Mucosa of gallbladder (tissue), 1 donor: Measurements from ENCODE around the gene PDE6C. TPM values are rescaled to one million over a fixed set of nuclear protein-coding genes. Genes with fewer than 3 reads are reported as not detected.
"Not testable (repeated sequence)": the region's sequence is repeated elsewhere in the genome, so short reads cannot be mapped to it uniquely, and the experiment has no call there.

Experiments
- DNase-seq: peaks from one replicate; pipeline ENCODE4 v3.0.0-alpha.2; 2020; ENCODE audit warnings: low spot score
- total RNA-seq: library from RNA; stranded (reverse); gene quantifications from one replicate; pipeline ENCODE4 v1.2.1, GENCODE V29; 2021
- donor health status: DM: no; HTN: no; CAD: no.

Gene PDE6C
- total RNA-seq, 1 donor from 2014 or later: not detected

DNA sequence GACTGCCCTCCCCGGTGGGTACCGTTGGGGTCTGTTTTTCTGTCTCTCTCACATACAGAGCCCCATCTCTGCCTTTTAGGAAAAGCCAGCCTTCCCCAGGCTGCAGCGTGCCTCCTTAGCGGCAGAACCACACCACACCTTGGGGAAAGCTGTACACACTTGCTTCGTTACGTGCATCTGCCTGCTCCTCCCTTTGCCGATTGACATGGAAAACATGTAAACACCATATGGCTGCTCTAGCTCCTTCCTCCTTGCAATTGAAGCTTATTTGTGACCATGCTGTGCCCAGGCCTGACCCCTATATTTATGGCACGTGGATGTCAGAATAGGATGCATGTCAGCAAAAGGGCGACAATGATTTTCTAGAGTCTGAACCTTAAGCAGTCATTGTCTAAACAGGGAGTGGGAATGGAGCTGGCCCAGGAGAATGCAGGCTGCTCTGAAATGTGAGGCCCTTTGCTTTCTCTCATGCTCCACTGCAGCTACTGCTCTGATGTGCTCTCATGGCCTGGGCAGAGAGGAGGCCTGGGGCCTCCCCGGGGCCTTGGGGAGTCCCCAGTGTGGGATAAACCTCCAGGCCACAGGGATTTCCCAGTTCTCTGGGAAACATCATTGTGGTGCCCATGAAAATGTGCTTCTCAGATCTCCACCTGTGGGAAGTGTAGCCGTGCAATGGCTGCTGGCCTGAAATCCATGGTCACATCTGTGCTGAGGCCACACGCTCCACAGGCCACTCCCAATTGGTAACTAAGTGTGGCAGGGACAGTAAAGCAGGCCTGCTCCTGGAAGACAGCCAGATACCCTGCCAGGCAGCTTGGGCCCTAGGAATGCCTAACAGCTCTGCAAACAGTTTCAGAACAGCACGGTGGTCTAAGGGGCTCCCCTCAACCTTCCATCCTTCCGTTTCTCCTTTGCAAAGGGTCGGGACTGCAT, 18.6 kb downstream of the PDE6C start:
- no peak for DNase-seq

DNA sequence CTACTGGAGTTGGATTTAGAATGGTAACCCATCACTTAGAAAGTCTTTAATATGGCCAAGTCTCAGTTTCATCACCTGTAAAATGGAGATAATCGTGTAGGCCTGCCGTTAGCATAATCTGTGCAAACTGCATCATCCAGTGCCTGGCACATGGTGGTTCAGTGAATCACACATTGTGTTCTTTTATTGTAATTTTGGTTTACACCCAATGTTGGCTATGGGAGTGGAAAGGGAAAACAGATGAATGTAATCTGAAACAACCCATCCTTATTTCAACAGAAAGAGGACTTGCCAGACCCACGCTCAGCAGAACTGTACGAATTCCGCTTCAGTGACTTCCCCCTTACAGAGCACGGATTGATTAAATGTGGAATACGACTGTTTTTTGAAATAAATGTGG, 27.5 kb downstream of the PDE6C start:
- no peak for DNase-seq

DNA sequence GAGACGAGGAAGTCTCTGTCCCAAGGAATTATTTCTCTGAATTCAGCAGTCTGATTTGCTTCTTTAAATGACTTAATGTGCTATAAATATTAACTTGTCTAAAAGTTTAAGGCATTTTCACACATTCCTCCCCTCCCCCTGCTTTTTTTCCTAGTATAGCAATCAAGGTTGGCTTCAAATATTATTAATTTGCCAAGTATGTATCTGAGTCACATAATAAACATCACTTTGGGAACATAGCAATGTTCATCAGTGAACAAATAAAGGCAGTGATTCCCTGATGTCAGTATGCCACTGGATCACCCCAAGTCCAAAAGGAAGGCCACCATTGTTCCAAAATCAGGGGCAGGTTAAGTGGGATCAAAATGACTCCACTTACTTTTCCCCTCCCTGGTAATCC, 40.5 kb downstream of the PDE6C start:
- no peak for DNase-seq

DNA sequence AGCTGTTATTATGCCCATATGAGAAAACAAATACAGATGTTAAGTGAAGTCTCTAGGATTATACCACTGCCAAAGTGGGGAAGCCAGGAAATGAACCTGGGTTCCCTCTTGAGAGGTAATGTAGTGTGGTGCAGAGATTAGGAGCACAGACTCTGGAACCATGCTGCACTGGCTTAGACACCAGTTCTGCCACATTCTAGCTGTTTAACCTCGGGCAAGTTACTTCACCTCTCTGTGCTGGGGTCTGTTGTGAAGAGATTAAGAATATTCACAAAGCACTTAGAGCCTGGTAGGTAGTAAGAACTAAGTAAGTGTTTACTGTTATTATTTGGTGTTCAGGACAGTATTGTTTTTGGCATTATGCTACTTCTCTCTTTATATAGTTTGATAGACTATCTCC, 41.9 kb downstream of the PDE6C start:
- no peak for DNase-seq

DNA sequence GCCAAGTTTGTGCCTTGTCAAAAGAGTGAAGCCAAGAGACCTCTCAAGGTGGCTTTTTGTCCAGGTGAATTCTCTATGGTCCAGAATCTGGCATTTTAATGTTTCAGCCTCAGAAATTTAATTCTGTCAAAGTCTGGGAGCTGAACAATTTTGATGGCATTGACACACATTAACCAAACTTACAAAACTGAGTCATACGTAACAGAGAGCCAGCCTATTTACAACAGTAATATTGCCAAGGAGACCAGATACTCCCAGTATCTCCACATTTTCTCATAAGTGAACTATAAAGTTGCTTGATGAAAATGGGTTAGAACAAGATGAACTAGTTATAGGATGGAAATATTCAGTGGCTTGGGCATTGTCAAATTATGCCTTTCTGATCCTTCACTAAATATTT, 43.8 kb downstream of the PDE6C start:
- no peak for DNase-seq

DNA sequence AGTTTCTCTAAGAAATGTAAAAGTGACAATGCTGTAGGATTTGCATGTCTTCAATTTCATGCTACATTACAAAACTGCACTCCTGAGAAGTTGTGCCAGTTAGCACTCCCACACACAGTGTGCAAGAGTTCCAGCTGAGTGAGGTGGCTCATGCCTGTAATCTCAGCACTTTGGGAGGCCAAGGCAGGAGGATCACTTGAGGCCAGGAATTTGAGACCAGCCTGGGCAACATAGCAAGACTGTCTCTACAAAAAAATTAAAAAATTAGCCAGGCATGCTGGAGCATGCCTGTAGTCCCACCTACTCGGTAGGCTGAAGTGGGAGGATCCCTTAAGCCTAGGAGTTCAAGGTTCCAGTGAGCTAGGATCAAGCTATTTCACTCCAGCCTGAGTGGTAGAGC, 45.4 kb downstream of the PDE6C start:
- no peak for DNase-seq

DNA sequence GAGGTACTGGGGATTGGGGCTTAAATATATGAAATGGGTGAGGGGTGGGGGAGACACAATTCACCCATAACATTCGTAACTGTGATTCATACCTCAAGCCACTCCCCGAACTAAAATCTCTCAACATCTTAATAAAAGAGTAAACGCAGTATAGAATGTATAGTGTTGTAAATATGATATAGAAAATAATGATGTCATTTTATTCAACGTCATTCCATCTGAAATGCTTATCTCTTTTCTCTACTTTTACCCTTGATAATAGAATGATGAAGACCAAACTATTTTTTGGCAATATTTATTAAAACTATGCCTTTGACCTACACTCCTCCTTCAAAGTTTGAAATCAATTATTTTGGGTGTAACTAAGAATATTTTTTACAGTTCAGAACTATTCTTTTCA, 53.7 kb downstream of the PDE6C start:
- DNase-seq: no peak

DNA sequence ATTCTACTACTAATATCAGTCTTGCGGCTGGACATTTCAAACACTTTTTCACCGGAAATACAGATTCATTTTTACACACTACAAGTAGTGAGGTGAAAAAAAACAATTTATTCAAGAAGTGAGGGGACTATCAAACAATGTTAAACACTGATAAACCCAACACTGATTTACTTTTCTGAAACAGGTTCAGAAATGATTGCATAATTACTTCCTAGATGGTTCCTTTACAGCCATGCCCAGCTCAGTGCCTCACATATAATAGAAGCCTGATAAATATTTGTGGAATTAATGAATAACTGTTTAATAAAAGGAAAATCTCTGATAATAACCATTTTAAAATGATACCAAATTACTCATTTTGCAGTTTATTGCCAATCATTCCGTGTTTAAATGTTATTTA, 55.5 kb downstream of the PDE6C start:
- no peak for DNase-seq

DNA sequence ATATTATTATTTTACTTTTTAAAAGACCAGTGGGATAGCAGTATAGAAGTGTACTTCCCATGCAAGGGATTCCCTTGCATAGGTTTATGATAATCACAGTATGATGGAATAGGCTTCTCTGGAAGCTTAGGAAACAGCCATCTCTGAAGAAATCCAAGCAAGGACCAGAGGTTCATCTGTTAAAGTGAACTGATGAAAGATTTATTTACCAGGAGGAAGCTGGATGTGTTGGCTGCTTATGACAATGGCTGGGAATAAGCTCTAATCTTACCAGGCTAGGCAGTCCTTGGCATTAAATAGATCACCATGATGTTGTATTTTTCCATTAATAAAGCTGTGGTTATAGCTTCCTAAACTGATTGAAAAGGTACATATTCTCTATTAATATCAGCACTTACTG, 58.0 kb downstream of the PDE6C start:
- no peak for DNase-seq

DNA sequence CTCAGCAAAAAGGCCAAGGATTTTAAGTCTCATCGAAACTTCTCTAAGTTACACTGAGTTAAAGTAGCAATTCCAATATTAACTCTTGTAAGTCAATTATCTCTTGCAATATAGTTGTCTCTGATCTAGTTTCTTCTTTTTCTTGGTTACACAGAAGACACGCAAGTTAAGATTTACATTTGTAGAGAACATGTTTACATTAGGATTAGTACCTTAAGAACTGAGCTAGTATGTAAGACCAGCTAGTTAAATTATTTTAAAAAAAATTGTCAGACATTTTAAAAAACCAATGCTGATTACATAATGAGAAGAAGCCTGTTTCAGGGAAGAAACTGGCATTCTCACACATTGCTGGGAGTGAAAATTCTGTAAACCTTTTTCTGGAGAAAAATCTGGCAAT, 58.7 kb downstream of the PDE6C start:
- DNase-seq: no peak

DNA sequence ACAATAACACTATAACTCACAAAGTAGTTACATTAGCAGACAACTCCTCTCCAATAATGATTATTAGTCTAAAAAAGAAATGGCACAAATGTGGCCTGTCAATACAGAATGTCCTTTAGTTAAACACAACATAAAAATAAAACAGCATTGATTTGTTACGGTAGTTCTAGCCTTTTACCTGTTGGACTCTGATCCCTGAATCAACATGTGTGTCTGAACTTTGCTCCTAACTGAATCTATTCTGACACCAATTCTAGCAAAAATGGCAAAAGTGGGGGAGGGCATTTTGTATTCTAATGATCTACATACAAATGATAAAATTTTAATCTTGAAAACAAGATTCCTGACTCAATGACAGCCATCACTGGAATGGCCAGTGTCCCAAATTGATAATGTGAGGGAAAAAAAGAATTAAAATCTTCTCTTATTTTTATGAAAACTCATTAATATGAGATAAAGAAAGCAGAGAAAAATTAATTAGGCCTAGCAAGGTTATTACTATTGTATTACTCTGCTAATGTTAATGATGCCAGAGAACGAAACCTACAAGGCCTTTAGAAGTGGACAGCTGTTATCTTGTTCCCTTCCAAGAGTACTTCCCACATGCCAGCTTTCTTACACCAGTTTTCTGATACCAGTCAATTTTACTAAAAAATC, 59.8 kb downstream of the PDE6C start:
- no peak for DNase-seq

DNA sequence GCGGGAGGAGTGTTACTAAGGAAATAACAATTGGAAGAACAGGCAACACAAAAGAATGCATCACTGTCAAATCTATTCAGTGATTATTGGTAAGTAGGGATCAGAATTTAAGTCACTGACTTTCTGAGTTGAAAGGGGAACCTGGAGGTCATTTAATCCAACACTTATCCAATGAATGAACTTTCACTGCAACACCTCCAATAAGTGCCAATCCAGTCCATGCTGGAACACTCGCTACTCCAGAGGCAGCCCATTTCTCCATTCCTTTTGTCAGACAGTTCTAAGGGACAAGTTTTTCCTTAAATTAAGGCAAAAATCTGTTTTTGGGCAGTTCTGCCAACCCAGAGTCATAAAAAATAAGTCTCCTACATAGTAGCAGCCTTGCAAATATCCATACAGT, 60.6 kb downstream of the PDE6C start:
- DNase-seq: no peak

DNA sequence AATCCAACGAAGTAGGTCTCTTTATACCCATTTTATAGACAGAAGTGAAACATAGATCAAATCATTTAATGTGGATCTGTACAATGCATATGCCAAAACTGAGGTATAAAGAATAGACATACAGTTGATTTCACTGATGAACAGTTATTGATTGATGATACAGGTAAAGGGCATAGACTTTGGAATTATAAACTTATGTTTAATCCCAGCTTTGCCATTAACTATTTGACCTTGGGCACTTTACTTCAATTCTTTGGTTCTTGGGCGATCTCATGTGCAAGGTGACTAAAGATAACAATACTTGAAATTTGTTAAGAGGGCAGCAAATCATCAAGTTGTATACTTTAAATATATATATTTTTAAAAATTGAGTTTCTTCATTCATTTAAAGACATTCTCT, 61.5 kb downstream of the PDE6C start:
- no peak for DNase-seq

DNA sequence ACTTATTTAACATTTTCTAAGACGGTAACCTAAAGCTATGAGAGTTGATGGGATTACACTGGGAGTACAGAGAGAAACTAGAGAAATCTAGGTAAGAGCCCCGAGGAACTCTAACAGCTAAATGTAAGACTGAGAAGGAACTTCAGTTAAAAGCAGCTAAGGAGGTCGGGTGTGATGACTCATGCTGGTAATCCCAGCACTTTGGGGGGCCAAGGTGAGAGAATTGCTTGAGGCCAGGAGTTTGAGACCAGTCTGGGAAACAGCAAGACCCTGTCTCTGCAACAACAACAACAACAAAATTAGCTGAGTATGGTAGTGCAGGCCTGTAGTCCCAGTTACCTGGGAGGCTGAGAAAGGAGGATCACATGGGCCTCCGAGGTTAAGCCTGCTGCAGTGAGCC, 66.0 kb downstream of the PDE6C start:
- no peak for DNase-seq

DNA sequence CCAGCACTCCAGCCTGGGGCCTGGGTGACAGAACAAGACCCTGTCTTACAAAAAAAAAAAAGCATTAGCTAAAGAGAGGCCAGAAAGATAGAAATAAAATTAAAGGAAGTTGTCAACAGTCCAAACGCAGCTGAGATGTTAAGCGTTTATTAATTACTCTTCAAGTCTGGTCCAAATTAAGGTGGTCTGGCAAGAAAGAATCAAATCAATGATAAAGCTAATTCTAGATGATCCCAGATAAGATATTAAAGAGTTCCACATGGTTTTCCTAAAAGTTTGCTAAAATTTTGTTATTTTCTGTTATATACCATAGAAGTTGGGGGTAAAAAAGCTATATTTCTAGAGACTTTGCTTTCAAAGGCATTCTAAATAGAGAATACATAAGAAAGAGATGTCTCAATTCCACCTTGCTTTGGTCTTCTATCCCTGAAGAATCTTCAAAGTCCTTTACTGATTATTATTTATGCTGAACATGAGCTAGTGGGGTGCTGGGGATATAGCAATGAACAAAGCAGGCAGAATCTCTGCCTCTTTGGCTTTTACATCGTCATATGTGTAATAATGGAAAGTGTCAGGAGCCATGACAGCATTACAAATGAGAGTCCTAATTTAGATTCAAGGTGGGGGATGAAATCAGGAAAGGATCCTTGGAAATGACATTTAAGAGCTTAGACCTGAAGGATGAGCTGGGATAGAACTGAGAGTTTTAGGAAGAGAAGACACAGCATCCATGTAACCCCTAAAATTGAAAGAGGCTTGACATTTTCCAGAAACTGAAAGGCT, 66.7 kb downstream of the PDE6C start:
- DNase-seq: no peak

DNA sequence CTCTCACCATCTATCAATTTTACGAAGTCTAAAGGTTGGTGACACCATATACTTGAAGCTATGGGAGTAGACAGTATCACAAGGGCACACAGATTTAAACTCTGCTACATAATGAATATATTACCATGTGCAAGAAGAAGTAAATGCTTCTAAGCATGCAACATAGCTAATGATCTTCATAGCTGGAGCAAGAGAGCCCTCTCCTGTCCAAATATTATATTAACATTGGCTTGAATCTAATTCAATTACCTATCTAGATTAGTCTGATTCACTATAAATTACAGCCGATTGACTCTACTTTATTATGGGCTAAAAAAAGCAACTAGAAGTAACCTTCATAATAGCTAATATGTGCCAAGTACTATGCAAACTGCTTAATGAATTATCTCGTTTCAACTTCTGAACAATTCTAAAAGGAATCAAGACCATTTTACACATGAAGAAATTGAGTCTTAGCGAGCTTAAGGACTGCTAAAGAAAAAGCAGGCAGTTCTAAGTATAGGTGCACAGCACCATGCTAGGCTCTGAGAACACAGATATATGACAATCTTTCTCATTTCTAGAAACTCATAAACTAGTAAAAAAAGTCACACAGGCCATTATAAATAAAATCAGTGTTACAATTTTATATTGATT, 68.2 kb downstream of the PDE6C start:
- no peak for DNase-seq

DNA sequence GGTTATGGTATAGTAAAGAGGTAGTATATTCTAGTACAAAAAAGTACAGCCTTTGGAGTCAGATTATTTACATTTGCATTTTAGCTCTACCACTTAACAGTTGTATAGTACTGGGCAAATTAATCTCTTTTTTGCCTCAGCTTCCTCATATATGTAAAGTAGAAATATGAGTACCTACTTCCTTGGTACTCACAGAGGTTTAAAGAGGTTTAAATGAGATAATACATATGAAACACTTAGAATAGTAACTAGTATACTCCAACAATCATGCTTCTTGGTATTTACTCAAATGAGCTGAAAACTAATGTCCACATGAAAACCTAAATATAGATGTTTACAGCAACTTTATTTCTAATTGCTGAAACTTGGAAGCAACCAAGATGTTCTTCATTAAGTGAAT, 75.4 kb downstream of the PDE6C start:
- no peak for DNase-seq

DNA sequence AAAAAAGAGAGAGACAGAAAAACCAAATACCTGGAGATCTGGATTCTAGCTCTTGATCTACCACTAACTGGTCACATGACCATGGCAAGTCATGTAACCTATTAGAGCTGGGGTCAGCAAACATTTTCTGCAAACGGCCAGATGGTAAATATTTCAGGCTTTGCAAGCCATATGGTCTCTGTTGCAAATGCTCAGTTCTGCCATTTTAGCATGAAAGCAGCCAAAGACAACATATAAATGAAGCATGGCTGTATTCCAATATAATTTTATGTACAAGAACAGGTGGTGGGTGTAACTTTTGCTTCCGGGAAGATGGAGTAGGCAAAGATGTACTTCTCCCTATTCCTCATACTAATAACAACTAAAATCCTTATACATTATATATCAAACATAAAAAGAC, 83.4 kb downstream of the PDE6C start:
- DNase-seq: no peak

DNA sequence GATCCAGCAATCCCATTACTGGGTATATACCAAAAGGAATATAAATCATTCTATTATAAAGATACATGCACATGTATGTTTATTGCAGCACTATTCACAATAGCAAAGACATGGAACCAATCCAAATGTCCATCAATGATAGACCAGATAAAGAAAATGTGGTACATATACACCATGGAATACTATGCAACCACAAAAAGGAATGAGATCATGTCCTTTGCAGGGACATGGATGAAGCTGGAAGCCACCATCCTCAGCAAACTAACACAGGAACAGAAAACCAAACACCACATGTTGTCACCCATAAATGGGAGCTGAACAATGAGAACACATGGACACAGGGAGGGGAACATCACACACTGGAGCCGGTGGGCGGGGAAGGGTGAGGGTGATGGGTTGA, 84.2 kb downstream of the PDE6C start:
- DNase-seq: not testable (repeated sequence)

DNA sequence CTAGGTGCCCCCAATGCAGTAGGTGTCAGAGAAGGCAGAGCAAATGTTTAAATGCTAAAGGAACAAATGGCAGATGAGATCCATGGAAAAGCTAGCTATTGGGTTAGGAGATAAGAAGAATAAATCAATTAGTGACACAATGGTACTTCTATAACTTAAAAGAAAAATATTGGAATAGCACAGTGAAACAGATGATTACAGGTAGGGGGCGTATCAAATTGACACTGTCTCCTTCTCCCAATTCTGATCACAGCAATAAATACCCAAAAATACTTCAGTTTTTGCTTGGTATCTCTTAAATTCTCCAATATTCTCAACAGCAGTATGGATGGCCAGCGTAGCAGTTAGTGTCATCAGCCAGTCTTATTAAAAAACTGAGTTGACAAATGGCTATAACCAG, 84.9 kb downstream of the PDE6C start:
- no peak for DNase-seq

DNA sequence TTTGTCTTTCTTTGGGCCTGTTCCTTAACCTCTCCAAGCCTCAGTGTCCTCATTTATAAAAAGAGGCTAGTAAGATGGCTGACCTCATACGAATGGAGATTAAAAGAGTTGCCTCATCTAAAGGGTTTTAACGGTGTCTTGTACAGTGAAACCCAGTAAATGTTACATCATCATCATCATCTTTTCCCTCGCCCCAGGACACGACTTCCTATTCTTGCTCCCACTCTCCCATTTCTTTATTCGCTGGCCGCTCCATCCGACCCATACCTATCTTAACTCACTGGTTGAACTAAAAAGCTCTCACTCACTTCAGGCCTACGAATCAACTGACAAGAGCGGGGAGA, 89.5 kb downstream of the PDE6C start:
- no peak for DNase-seq
